Inferior parietal cortex (tissue), 1 donor: ENCODE data around the gene PYM1.

Experiments used
- DNase-seq: peaks from one replicate; pipeline ENCODE4 v3.0.0-alpha.2; 2016; ENCODE audit errors: extremely low spot score

The PYM1 gene

GRCh38 chr12:55927588-55928502 lies at the start of gene PYM1:
Gene PYM1, minus strand, starts transcription at chr12:55927894. Its CDS starts 133 bp downstream, at chr12:55927761.
- DNase-seq: peak; percentile 74

GRCh38 chr12:55974308-55974730 lies 46.6 kb upstream of the PYM1 start:
- no peak for DNase-seq

- peak; percentile 100 for DNase-seq
Measured at GRCh38 chr12:55973599-55974307, 46.1 kb upstream of the PYM1 start, which contains the start of gene RAB5B. Gene RAB5B, plus strand, starts transcription at chr12:55974078. Its CDS starts 12,883 bp downstream, at chr12:55986961.

GRCh38 chr12:55972911-55973598 lies 45.4 kb upstream of the PYM1 start:
- DNase-seq: no peak

- no peak for DNase-seq
Measured at GRCh38 chr12:55972456-55972855, 44.8 kb upstream of the PYM1 start.

- no peak for DNase-seq
Measured at GRCh38 chr12:55972042-55972441, 44.3 kb upstream of the PYM1 start.

GRCh38 chr12:55970775-55971174 lies 43.1 kb upstream of the PYM1 start:
- DNase-seq: no peak

- no peak for DNase-seq
Measured at GRCh38 chr12:55969356-55969755, 41.7 kb upstream of the PYM1 start.

- DNase-seq: peak; percentile 85
Measured at GRCh38 chr12:55966408-55967281, 39.0 kb upstream of the PYM1 start, which contains the start of gene CDK2. Gene CDK2, plus strand, starts transcription at chr12:55966830. Its CDS starts 179 bp downstream, at chr12:55967009.

- DNase-seq: no peak
Measured at GRCh38 chr12:55965941-55966407, 38.3 kb upstream of the PYM1 start, which contains the start of gene PMEL. Gene PMEL, minus strand, starts transcription at chr12:55966042. Its CDS starts 31 bp downstream, at chr12:55966011.

GRCh38 chr12:55965240-55965639 lies 37.5 kb upstream of the PYM1 start:
- no peak for DNase-seq

- no peak for DNase-seq
Measured at GRCh38 chr12:55963760-55964159, 36.1 kb upstream of the PYM1 start.

GRCh38 chr12:55957106-55957859 lies 29.6 kb upstream of the PYM1 start:
- no peak for DNase-seq

- no peak for DNase-seq
Measured at GRCh38 chr12:55955800-55956508, 28.3 kb upstream of the PYM1 start.

- no peak for DNase-seq
Measured at GRCh38 chr12:55955344-55955743, 27.6 kb upstream of the PYM1 start.

- no peak for DNase-seq
Measured at GRCh38 chr12:55946553-55946952, 18.9 kb upstream of the PYM1 start.

- DNase-seq: no peak
Measured at GRCh38 chr12:55942577-55943136, 15.0 kb upstream of the PYM1 start.

GRCh38 chr12:55942055-55942454 lies 14.4 kb upstream of the PYM1 start:
- DNase-seq: no peak
